K562 (cell line): ENCODE measurements around the gene DSP. TPM values are rescaled to one million over a fixed set of nuclear protein-coding genes. Genes with fewer than 3 reads are reported as not detected.

Experiments used
- ATAC-seq: fragments of 200-7000 bp; cut with Tn5 transposase; 3 replicates; pipeline ENCODE4 v1.9.1; 2020; ENCODE audit warnings: moderate library complexity
- BruUV-seq: library from RNA; stranded (reverse); fragments of 400-500 nt; replicated peaks from 2 replicates; lab custom pipeline; 2021; lab: Mats Ljungman, UMichigan
- CTCF ChIA-PET: fragments of 300-600 bp; formaldehyde crosslinking; extraction: SDS; loops from one replicate; lab custom pipeline; 2021; ENCODE audit warnings: low intra/inter-chr PET ratio; lab: Yijun Ruan, JAX
- POLR2A ChIA-PET: fragments of 300-600, 350-650 bp; sonication (Branson Sonifier 250); formaldehyde crosslinking; extraction: SDS; loops from one replicate; lab custom pipeline; 2021; ENCODE audit warnings: antibody characterized with exemption, inconsistent platforms; lab: Yijun Ruan, JAX
- DNase-seq, 4 experiments: peaks; one replicate each; pipeline versions ENCODE4 v3.0.0 to v3.0.0-alpha.2; 2011 to 2018; ENCODE audit warnings: low spot score in 3 of 4, mixed read lengths in 3 of 4; ENCODE audit errors: extremely low read depth in 1 of 4
- FAIRE-seq: peaks from 2 replicates; lab custom pipeline; 2011; peaks lifted over from hg19 to GRCh38; lab: Jason Lieb, UNC
- H2AFZ ChIP-seq: 2 replicates; pipeline ENCODE4 v1.6.0; 2011; ENCODE audit warnings: low read depth, low read length, control low read depth, inconsistent platforms
- H3K27ac ChIP-seq: fragments of 200-600 bp; 3 replicates; pipeline ENCODE4 v1.8.0; 2011; ENCODE audit warnings: low read depth, mild to moderate bottlenecking, control low read depth, inconsistent platforms, low read length, moderate library complexity, mixed read lengths; ENCODE audit errors: extremely low read depth
- H3K27me3 ChIP-seq, 2 experiments: fragments of 300-600 bp in 1 of 2; 2 replicates in 1 of 2; 3 replicates in 1 of 2; pipeline versions ENCODE4 v1.6.0 to v1.8.0; 2011; ENCODE audit warnings: inconsistent platforms in 2 of 2, low read length in 2 of 2, mild to moderate bottlenecking in 1 of 2, mixed read lengths in 1 of 2, moderate library complexity in 1 of 2; ENCODE audit not compliant: control insufficient read depth in 2 of 2, insufficient read depth in 2 of 2
- H3K36me3 ChIP-seq: fragments of 300-600 bp; 3 replicates; pipeline ENCODE4 v1.8.0; 2011; ENCODE audit warnings: mild to moderate bottlenecking, low read length, inconsistent platforms; ENCODE audit not compliant: control insufficient read depth, insufficient read depth
- H3K4me1 ChIP-seq, 2 experiments: fragments of 200-600 bp in 1 of 2; replicated peaks in 1 of 2; 2 replicates in 1 of 2; 3 replicates in 1 of 2; pipeline versions ENCODE4 v1.5.1 to v1.8.0; 2011; ENCODE audit warnings: inconsistent platforms in 2 of 2, low read length in 2 of 2, mild to moderate bottlenecking in 1 of 2, mixed read lengths in 1 of 2, moderate library complexity in 1 of 2; ENCODE audit not compliant: control insufficient read depth in 2 of 2, insufficient read depth in 2 of 2
- H3K4me2 ChIP-seq: 2 replicates; pipeline ENCODE4 v1.6.1; 2011; ENCODE audit warnings: low read length, control low read depth, inconsistent platforms, mixed read lengths; ENCODE audit not compliant: insufficient read depth
- H3K4me3 ChIP-seq: fragments of 200-600 bp; sonication (generic), shearing (Covaris generic); 2 replicates; pipeline ENCODE4 v1.5.1; 2016; ENCODE audit warnings: control low read depth, inconsistent platforms
- H3K79me2 ChIP-seq: fragments of 200-600 bp; 3 replicates; pipeline ENCODE4 v1.8.0; 2011; ENCODE audit warnings: low read length, inconsistent platforms; ENCODE audit not compliant: control insufficient read depth, insufficient read depth
- H3K9ac ChIP-seq, 2 experiments: 2 replicates each; pipeline versions ENCODE4 v1.6.0 to v1.6.1; 2011; ENCODE audit warnings: low read depth in 2 of 2, low read length in 2 of 2, control low read depth in 1 of 2, inconsistent platforms in 1 of 2, mild to moderate bottlenecking in 1 of 2, mixed read lengths in 1 of 2; ENCODE audit not compliant: insufficient read depth in 1 of 2
- H3K9me1 ChIP-seq: one replicate; pipeline ENCODE4 v1.6.0; 2011; ENCODE audit warnings: inconsistent platforms, mild to moderate bottlenecking, low read length, moderate library complexity; ENCODE audit not compliant: control insufficient read depth, insufficient read depth
- H3K9me3 ChIP-seq: replicated peaks from 2 replicates; pipeline ENCODE4 v1.5.1; 2011; ENCODE audit warnings: low read depth, low read length, inconsistent platforms; ENCODE audit not compliant: control insufficient read depth, insufficient read depth
- H4K20me1 ChIP-seq: replicated peaks from 2 replicates; pipeline ENCODE4 v1.6.1; 2011; ENCODE audit warnings: low read length, inconsistent platforms, mixed read lengths; ENCODE audit not compliant: control insufficient read depth, insufficient read depth
- CHD4 ChIP-seq: fragments of 200-600 bp; sonication (generic); IDR thresholded peaks from 3 replicates; pipeline ENCODE4 v1.6.1; 2012; ENCODE audit warnings: low read depth, mild to moderate bottlenecking, mixed read lengths, low read length, inconsistent platforms; ENCODE audit not compliant: insufficient read depth, insufficient replicate concordance, poor library complexity, severe bottlenecking
- ELF2 ChIP-seq: fragments of 250-450 bp; sonication (Bioruptor Pico); IDR thresholded peaks from 2 replicates; pipeline ENCODE4 v1.5.0; 2021; ENCODE audit warnings: mild to moderate bottlenecking
- KLF1 ChIP-seq: fragments of 450-650 bp; IDR thresholded peaks from 2 replicates; pipeline ENCODE4 v1.6.1; 2016; ENCODE audit warnings: missing genetic modification characterization, missing compliant biosample characterization
- MCM3 ChIP-seq: fragments of 450-650 bp; IDR thresholded peaks from 2 replicates; pipeline ENCODE4 v1.6.1; 2016
- PHF20 ChIP-seq: fragments of 450-650 bp; IDR thresholded peaks from 2 replicates; pipeline ENCODE4 v1.6.1; 2018; ENCODE audit not compliant: partially characterized antibody
- POLR3A ChIP-seq: IDR thresholded peaks from 2 replicates; pipeline ENCODE4 v1.6.1; 2011; ENCODE audit warnings: borderline replicate concordance, mild to moderate bottlenecking, moderate library complexity; ENCODE audit not compliant: insufficient read length, insufficient read depth; ENCODE audit errors: extremely low read depth
- ZNF282 ChIP-seq: sonication (generic); formaldehyde crosslinking; IDR thresholded peaks from 2 replicates; pipeline ENCODE4 v1.8.1; 2023; ENCODE audit warnings: missing genetic modification reagents
- in situ Hi-C: fragments of 300-500 bp; cut with MboI; formaldehyde crosslinking; loops from 4 replicates; pipeline ENCODE4 v1.15.0; 2018; ENCODE audit warnings: inconsistent platforms, mixed read lengths
- intact Hi-C: fragments of 100-400 bp; cut with micrococcal nuclease; formaldehyde crosslinking; loops from 2 replicates; pipeline ENCODE4 v1.14.2; 2022
- polyA plus RNA-seq, 8 experiments: library from polyadenylated mRNA; depleted of rRNA in 4 of 8; stranded (reverse) in 5 of 8; unstranded in 3 of 8; fragments of >200 nt; fragmentation: Nextera tagmentation in 2 of 8; fragmentation: Illumina TruSeq in 1 of 8; extraction: Ambion mirVana in 2 of 8; extraction: Trizol in 1 of 8; gene quantifications; 2 replicates each; pipeline versions ENCODE4 v1.2.1 to v1.2.3, GENCODE V29; 2011 to 2014; ENCODE audit warnings: inconsistent platforms in 1 of 8, missing spikeins in 1 of 8
- total RNA-seq, 7 experiments: library from RNA; depleted of rRNA in 6 of 7; stranded (reverse); fragments of >200 nt in 6 of 7; fragmentation: Illumina TruSeq in 2 of 7; extraction: Trizol in 2 of 7; gene quantifications; 2 replicates each; pipeline versions ENCODE4 v1.2.1 to v1.2.3, GENCODE V29; 2011 to 2021; ENCODE audit warnings: low replicate concordance in 1 of 7
- TF ChIP-seq, protein P1 (sequence below): sonication (generic); formaldehyde crosslinking; IDR thresholded peaks from 2 replicates; pipeline ENCODE4 v1.8.1; 2023; ENCODE audit warnings: missing genetic modification reagents, mild to moderate bottlenecking, borderline replicate concordance
- TF ChIP-seq, protein P2 (sequence below), 2 experiments: fragments of 150-350 bp in 1 of 2; IDR thresholded peaks; 2 replicates each; pipeline ENCODE4 v1.6.1; 2012 to 2016; ENCODE audit warnings: low read depth in 2 of 2, low read length in 2 of 2, mild to moderate bottlenecking in 1 of 2, moderate library complexity in 1 of 2
- TF ChIP-seq, protein P3 (sequence below): sonication (generic); formaldehyde crosslinking; IDR thresholded peaks from 2 replicates; pipeline ENCODE4 v1.8.1; 2023; ENCODE audit warnings: mild to moderate bottlenecking, missing genetic modification reagents

DSP gene
- total and polyA plus RNA-seq, 9 of the 15 experiments (the other 6 are each of a cell fraction or from before 2014, with no cell fraction given): under 0.01 to 0.24 (median 0.03) TPM; not detected in 2

DNA sequence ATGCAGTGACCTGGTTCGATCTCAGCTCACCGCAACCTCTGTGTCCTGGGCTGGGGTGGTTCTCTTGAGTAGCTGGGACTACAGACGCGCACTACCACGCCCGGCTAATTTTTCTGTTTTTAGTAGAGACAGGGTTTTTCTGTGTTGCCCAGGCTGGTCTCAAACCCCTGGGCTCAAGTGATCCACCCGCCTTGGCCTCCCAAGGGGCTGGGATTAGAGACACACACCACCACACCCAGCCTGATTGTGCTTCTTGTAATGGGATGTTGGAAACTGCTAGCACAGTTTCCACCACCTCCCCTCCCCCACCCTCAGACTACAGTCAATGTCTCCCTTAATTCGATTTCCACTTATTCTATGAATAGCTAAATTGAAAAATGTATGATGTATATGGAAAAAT is 22.6 kb upstream of the DSP start (continued):
- TF ChIP-seq, protein P1, sequence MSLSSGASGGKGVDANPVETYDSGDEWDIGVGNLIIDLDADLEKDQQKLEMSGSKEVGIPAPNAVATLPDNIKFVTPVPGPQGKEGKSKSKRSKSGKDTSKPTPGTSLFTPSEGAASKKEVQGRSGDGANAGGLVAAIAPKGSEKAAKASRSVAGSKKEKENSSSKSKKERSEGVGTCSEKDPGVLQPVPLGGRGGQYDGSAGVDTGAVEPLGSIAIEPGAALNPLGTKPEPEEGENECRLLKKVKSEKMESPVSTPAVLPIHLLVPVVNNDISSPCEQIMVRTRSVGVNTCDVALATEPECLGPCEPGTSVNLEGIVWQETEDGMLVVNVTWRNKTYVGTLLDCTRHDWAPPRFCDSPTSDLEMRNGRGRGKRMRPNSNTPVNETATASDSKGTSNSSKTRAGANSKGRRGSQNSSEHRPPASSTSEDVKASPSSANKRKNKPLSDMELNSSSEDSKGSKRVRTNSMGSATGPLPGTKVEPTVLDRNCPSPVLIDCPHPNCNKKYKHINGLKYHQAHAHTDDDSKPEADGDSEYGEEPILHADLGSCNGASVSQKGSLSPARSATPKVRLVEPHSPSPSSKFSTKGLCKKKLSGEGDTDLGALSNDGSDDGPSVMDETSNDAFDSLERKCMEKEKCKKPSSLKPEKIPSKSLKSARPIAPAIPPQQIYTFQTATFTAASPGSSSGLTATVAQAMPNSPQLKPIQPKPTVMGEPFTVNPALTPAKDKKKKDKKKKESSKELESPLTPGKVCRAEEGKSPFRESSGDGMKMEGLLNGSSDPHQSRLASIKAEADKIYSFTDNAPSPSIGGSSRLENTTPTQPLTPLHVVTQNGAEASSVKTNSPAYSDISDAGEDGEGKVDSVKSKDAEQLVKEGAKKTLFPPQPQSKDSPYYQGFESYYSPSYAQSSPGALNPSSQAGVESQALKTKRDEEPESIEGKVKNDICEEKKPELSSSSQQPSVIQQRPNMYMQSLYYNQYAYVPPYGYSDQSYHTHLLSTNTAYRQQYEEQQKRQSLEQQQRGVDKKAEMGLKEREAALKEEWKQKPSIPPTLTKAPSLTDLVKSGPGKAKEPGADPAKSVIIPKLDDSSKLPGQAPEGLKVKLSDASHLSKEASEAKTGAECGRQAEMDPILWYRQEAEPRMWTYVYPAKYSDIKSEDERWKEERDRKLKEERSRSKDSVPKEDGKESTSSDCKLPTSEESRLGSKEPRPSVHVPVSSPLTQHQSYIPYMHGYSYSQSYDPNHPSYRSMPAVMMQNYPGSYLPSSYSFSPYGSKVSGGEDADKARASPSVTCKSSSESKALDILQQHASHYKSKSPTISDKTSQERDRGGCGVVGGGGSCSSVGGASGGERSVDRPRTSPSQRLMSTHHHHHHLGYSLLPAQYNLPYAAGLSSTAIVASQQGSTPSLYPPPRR (CRISPR knock-in tag): no peak
- no peak for TF ChIP-seq KLF1
- TF ChIP-seq ELF2: no peak
- no peak for TF ChIP-seq ZNF282 (CRISPR knock-in tag)
- TF ChIP-seq, all 486 proteins: peak for 0

DNA sequence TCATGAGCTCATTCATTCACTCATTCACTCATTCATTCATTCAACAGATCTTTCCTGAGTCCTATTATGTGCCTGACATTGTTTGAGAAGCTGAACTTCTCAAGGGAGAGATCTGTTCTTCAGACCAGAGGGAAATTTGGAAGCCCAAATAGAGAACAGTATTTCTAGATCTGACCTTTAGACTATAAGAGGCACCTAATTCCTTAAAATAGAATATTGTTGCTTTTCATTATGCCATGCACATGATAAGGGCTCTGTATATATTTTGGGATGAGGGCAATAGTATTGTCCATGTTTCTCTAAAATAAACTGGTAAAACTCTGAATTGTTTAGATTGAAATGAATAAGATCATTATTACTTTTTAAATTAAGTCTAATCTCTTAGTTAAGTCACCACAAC is 18.6 kb upstream of the DSP start:
- Histone ChIP-seq H3K27ac (no peak overlapping the region), H4K20me1 (no peaks in the 10 kb centered on the region), H3K36me3 (no peaks in the 10 kb centered on the region), H3K79me2 (no peaks in the 10 kb centered on the region), H3K27me3 (peaks cover 24 to 43% of the 10 kb centered on the region in 2 experiments), H3K4me2 (no peak overlapping the region), H3K9me1 (no peaks in the 10 kb centered on the region), H3K4me3 (no peak overlapping the region), H3K4me1 (no peaks in the 10 kb centered on the region), H3K9ac (no peak overlapping the region), H2AFZ (no peak overlapping the region), H3K9me3 (no peaks in the 10 kb centered on the region)
- FAIRE-seq: no peak
- intact Hi-C loops (no loop called here), in situ Hi-C loops (no loop called here)
- POLR2A ChIA-PET: interaction anchor here (0.6 to 0.7 kb wide), 2 partner anchors 273 to 602 kb away, joined by 3 read pairs; no protein-coding TSS in a partner anchor
- BruUV-seq: no TSS peak
- CTCF ChIA-PET: no interaction called here
- no peak for DNase-seq
- no peak for ATAC-seq
- TF ChIP-seq MCM3 (no peak), POLR3A (no peak), CHD4 (no peak), PHF20 (no peak)
- TF ChIP-seq, protein P2, sequence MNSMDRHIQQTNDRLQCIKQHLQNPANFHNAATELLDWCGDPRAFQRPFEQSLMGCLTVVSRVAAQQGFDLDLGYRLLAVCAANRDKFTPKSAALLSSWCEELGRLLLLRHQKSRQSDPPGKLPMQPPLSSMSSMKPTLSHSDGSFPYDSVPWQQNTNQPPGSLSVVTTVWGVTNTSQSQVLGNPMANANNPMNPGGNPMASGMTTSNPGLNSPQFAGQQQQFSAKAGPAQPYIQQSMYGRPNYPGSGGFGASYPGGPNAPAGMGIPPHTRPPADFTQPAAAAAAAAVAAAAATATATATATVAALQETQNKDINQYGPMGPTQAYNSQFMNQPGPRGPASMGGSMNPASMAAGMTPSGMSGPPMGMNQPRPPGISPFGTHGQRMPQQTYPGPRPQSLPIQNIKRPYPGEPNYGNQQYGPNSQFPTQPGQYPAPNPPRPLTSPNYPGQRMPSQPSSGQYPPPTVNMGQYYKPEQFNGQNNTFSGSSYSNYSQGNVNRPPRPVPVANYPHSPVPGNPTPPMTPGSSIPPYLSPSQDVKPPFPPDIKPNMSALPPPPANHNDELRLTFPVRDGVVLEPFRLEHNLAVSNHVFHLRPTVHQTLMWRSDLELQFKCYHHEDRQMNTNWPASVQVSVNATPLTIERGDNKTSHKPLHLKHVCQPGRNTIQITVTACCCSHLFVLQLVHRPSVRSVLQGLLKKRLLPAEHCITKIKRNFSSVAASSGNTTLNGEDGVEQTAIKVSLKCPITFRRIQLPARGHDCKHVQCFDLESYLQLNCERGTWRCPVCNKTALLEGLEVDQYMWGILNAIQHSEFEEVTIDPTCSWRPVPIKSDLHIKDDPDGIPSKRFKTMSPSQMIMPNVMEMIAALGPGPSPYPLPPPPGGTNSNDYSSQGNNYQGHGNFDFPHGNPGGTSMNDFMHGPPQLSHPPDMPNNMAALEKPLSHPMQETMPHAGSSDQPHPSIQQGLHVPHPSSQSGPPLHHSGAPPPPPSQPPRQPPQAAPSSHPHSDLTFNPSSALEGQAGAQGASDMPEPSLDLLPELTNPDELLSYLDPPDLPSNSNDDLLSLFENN (IDR thresholded peaks at IDR 0.05; ENCODE audit: low read depth in 2 of 2, low read length in 2 of 2): no peak
- TF ChIP-seq, protein P3, sequence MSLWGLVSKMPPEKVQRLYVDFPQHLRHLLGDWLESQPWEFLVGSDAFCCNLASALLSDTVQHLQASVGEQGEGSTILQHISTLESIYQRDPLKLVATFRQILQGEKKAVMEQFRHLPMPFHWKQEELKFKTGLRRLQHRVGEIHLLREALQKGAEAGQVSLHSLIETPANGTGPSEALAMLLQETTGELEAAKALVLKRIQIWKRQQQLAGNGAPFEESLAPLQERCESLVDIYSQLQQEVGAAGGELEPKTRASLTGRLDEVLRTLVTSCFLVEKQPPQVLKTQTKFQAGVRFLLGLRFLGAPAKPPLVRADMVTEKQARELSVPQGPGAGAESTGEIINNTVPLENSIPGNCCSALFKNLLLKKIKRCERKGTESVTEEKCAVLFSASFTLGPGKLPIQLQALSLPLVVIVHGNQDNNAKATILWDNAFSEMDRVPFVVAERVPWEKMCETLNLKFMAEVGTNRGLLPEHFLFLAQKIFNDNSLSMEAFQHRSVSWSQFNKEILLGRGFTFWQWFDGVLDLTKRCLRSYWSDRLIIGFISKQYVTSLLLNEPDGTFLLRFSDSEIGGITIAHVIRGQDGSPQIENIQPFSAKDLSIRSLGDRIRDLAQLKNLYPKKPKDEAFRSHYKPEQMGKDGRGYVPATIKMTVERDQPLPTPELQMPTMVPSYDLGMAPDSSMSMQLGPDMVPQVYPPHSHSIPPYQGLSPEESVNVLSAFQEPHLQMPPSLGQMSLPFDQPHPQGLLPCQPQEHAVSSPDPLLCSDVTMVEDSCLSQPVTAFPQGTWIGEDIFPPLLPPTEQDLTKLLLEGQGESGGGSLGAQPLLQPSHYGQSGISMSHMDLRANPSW (CRISPR knock-in tag): no peak
